OCI-LY7 (cell line): ENCODE measurements around the gene ABI3. TPM values are rescaled to one million over a fixed set of nuclear protein-coding genes. Genes with fewer than 3 reads are reported as not detected.

Source experiments
- BruUV-seq: library from RNA; stranded (reverse); fragments of 400-500 nt; replicated peaks from 2 replicates; lab custom pipeline; 2021; lab: Mats Ljungman, UMichigan
- CTCF ChIA-PET: fragments of 300-600 bp; sonication (Branson Sonifier 250); formaldehyde crosslinking; loops from one replicate; lab custom pipeline; 2022; ENCODE audit warnings: antibody characterized with exemption; ENCODE audit not compliant: unreplicated experiment; lab: Charles Lee
- POLR2A ChIA-PET: fragments of 300-600 bp; sonication (Branson Sonifier 250); formaldehyde crosslinking; loops from one replicate; lab custom pipeline; 2022; ENCODE audit warnings: antibody characterized with exemption; lab: Charles Lee
- DNase-seq: peaks from one replicate; pipeline ENCODE4 v3.0.0-alpha.2; 2015; ENCODE audit warnings: low spot score
- H2AFZ ChIP-seq: fragments of 200-600 bp; sonication (generic), shearing (Covaris generic); 2 replicates; pipeline ENCODE4 v1.6.1; 2014; ENCODE audit warnings: mild to moderate bottlenecking, antibody characterized with exemption, low read length, moderate library complexity
- H3K27ac ChIP-seq: fragments of 200-600 bp; sonication (generic); 2 replicates; pipeline ENCODE4 v1.5.1; 2014; ENCODE audit warnings: mixed run types, low read depth, mild to moderate bottlenecking, moderate library complexity, low read length, inconsistent platforms; ENCODE audit not compliant: poor library complexity, severe bottlenecking
- H3K36me3 ChIP-seq: fragments of 200-600 bp; sonication (generic); 2 replicates; pipeline ENCODE4 v1.6.1; 2014; ENCODE audit warnings: mild to moderate bottlenecking, antibody characterized with exemption, low read length, moderate library complexity, mixed read lengths; ENCODE audit not compliant: insufficient read depth
- H3K4me1 ChIP-seq: fragments of 200-600 bp; sonication (generic); 2 replicates; pipeline ENCODE4 v1.5.1; 2014; ENCODE audit warnings: mild to moderate bottlenecking, low read length; ENCODE audit not compliant: insufficient read depth, poor library complexity, severe bottlenecking
- H3K4me2 ChIP-seq: fragments of 200-600 bp; sonication (generic); 2 replicates; pipeline ENCODE4 v1.6.1; 2014; ENCODE audit warnings: mild to moderate bottlenecking, low read length
- H3K4me3 ChIP-seq: fragments of 200-600 bp; sonication (generic); 2 replicates; pipeline ENCODE4 v1.5.1; 2014; ENCODE audit warnings: mild to moderate bottlenecking, low read depth, low read length; ENCODE audit not compliant: poor library complexity, severe bottlenecking
- H3K79me2 ChIP-seq: fragments of 200-600 bp; sonication (generic); 2 replicates; pipeline ENCODE4 v1.6.1; 2016; ENCODE audit warnings: low read depth, mild to moderate bottlenecking, low read length, moderate library complexity, mixed read lengths; ENCODE audit not compliant: insufficient read depth
- H3K9me2 ChIP-seq: fragments of 200-600 bp; sonication (generic); 2 replicates; pipeline ENCODE4 v1.6.1; 2016; ENCODE audit warnings: mild to moderate bottlenecking, low read length, mixed read lengths; ENCODE audit not compliant: insufficient read depth
- H3K9me3 ChIP-seq: fragments of 200-600 bp; sonication (generic); 2 replicates; pipeline ENCODE4 v1.6.1; 2014; ENCODE audit warnings: mild to moderate bottlenecking, mixed run types, low read length, mixed read lengths
- H4K20me1 ChIP-seq: fragments of 200-600 bp; sonication (generic); 2 replicates; pipeline ENCODE4 v1.6.1; 2014; ENCODE audit warnings: mild to moderate bottlenecking, antibody characterized with exemption, low read length, moderate library complexity, mixed read lengths; ENCODE audit not compliant: insufficient read depth
- EZH2phosphoT487 ChIP-seq: fragments of 200-600 bp; sonication (generic); IDR thresholded peaks from 2 replicates; pipeline ENCODE4 v1.6.1; 2018; ENCODE audit warnings: low read depth, borderline replicate concordance, mild to moderate bottlenecking, mixed run types, antibody characterized with exemption, low read length, moderate library complexity, mixed read lengths
- intact Hi-C: fragments of 100-400 bp; cut with micrococcal nuclease; formaldehyde crosslinking; loops from one replicate; pipeline ENCODE4 v1.10.0; 2022; ENCODE audit not compliant: unreplicated experiment
- total RNA-seq, 2 experiments: library from RNA; depleted of rRNA in 1 of 2; stranded (reverse); fragments of >200 nt in 1 of 2; shearing (Covaris generic) in 1 of 2; gene quantifications; 2 replicates each; pipeline ENCODE4 v1.2.3, GENCODE V29; 2014 to 2022
- TF ChIP-seq, protein P1 (sequence below): fragments of 200-600 bp; sonication (generic); conservative IDR thresholded peaks from 2 replicates; pipeline ENCODE4 v1.5.1; 2014; ENCODE audit warnings: mild to moderate bottlenecking, antibody characterized with exemption, low read length, moderate library complexity, mixed read lengths

ABI3 gene
- total RNA-seq, 2 experiments from 2014 or later, result 24.0 to 29.5 TPM

DNA sequence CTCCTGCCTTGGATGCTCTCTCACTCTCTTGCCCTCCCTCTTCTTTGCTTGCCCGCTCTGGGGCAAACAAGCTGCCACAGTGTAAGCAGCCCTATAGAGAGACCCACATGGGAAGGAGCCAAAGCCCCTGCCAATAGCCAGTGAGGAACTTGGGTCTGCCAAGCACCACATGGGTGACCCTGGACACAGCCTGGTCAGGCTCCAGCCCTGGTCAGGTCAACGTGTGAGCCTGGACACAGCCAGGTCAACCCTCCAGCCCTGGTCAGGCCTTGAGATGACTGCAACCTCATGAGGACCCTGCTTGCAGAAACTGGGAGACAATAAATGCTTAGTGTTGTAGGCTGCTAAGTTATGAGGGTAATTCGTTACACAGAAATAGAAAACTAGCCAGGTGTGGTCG lies 34.3 kb downstream of the ABI3 start:
- H3K4me3 ChIP-seq, result no peak overlapping the region
- no peak overlapping the region for H3K27ac ChIP-seq
- no peaks in the 10 kb centered on the region for H3K9me3 ChIP-seq
- no peak for DNase-seq
- intact Hi-C loops, result no loop called here
- H3K4me2 ChIP-seq, result no peak overlapping the region
- BruUV-seq, result no TSS peak
- H2AFZ ChIP-seq, result no peak overlapping the region
- ChIA-PET CTCF (no interaction called here), POLR2A (no interaction called here)
- H3K79me2 ChIP-seq, result no peaks in the 10 kb centered on the region
- no peak for TF ChIP-seq EZH2phosphoT487
- TF ChIP-seq, protein P1, sequence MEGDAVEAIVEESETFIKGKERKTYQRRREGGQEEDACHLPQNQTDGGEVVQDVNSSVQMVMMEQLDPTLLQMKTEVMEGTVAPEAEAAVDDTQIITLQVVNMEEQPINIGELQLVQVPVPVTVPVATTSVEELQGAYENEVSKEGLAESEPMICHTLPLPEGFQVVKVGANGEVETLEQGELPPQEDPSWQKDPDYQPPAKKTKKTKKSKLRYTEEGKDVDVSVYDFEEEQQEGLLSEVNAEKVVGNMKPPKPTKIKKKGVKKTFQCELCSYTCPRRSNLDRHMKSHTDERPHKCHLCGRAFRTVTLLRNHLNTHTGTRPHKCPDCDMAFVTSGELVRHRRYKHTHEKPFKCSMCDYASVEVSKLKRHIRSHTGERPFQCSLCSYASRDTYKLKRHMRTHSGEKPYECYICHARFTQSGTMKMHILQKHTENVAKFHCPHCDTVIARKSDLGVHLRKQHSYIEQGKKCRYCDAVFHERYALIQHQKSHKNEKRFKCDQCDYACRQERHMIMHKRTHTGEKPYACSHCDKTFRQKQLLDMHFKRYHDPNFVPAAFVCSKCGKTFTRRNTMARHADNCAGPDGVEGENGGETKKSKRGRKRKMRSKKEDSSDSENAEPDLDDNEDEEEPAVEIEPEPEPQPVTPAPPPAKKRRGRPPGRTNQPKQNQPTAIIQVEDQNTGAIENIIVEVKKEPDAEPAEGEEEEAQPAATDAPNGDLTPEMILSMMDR, result no peak
- H3K36me3 ChIP-seq, result no peaks in the 10 kb centered on the region
- H4K20me1 ChIP-seq, result no peaks in the 10 kb centered on the region
- no peaks in the 10 kb centered on the region for H3K4me1 ChIP-seq
- H3K9me2 ChIP-seq, result no peaks in the 10 kb centered on the region

DNA sequence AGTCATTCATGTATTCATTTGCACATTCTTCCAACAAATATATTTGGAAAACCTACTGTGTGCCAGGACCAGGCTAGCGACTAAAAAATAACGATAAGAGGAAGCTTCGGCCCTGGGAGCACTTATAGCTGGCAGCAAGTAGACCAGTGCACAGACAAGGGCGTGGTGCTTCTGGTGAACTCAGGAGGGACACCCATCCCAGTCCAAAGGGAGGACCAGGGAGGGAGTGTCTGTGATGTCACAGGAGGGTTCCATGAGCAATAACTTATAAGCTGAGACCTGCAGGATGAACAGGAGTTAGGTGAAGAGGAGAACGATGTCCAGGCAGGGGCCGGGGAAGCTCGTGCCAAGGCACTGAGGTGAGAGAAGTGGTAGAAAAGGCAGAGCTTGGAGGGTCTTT lies 37.4 kb downstream of the ABI3 start:
- Histone ChIP-seq H3K27ac (no peak overlapping the region), H3K4me2 (no peak overlapping the region), H3K9me2 (no peaks in the 10 kb centered on the region), H3K36me3 (no peaks in the 10 kb centered on the region), H4K20me1 (no peaks in the 10 kb centered on the region), H3K79me2 (no peaks in the 10 kb centered on the region), H3K4me1 (no peaks in the 10 kb centered on the region), H2AFZ (no peak overlapping the region), H3K9me3 (no peaks in the 10 kb centered on the region), H3K4me3 (no peak overlapping the region)
- TF ChIP-seq, protein P1, result no peak
- TF ChIP-seq EZH2phosphoT487, result no peak
- ChIA-PET POLR2A (no interaction called here), CTCF (no interaction called here)
- intact Hi-C loops, result no loop called here
- BruUV-seq, result no TSS peak
- no peak for DNase-seq

DNA sequence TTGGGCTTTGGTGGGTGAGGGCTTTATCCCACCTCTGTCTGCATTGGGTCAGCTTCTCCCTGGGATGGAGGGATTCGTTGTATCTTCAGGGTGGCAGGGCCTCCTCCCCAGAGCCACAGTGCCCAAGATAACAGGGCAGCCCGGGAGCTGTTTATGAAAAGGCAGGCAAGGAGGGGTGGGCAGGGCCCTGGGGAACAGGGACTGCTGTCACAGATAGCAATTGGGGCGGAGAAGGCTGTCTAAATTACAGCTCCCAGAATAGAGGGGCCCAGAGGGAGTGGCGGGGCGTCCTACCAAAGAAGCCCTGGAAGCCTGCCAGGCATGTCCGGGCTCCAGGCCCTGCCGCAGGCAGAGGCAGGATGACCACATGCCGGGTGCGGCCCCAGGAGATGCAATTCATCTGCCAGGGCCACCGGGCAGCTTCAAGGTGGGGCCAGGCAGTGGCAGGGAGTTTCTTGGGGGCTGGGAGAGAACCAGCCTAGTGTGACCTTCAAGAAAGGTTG lies 38.8 kb downstream of the ABI3 start:
- TF ChIP-seq EZH2phosphoT487, result no peak
- TF ChIP-seq, protein P1, result no peak
- Histone ChIP-seq H4K20me1 (no peaks in the 10 kb centered on the region), H3K36me3 (no peaks in the 10 kb centered on the region), H3K9me2 (no peaks in the 10 kb centered on the region), H3K4me2 (no peak overlapping the region), H3K27ac (no peak overlapping the region), H3K79me2 (no peaks in the 10 kb centered on the region), H2AFZ (no peak overlapping the region), H3K4me3 (no peak overlapping the region), H3K4me1 (no peaks in the 10 kb centered on the region), H3K9me3 (no peaks in the 10 kb centered on the region)
- intact Hi-C loops, result no loop called here
- ChIA-PET CTCF (no interaction called here), POLR2A (no interaction called here)
- no TSS peak for BruUV-seq
- DNase-seq, result no peak
